ENCODE data around the gene CA10. TPM values are rescaled to one million over a fixed set of nuclear protein-coding genes. Genes with fewer than 3 reads are reported as not detected.

The CA10 gene
- total RNA-seq, 1 donor = not detected

GRCh38 chr17:51683291-51683690 lies 475.2 kb downstream of the CA10 start:
- TF ChIP-seq, protein P1, sequence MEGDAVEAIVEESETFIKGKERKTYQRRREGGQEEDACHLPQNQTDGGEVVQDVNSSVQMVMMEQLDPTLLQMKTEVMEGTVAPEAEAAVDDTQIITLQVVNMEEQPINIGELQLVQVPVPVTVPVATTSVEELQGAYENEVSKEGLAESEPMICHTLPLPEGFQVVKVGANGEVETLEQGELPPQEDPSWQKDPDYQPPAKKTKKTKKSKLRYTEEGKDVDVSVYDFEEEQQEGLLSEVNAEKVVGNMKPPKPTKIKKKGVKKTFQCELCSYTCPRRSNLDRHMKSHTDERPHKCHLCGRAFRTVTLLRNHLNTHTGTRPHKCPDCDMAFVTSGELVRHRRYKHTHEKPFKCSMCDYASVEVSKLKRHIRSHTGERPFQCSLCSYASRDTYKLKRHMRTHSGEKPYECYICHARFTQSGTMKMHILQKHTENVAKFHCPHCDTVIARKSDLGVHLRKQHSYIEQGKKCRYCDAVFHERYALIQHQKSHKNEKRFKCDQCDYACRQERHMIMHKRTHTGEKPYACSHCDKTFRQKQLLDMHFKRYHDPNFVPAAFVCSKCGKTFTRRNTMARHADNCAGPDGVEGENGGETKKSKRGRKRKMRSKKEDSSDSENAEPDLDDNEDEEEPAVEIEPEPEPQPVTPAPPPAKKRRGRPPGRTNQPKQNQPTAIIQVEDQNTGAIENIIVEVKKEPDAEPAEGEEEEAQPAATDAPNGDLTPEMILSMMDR (IDR thresholded peaks at IDR 0.05; ENCODE audit: insufficient read depth, low read depth, low read length) = no peak
- H3K4me3 ChIP-seq (ENCODE audit: low read depth, low read length) = no peak overlapping the region
- no peak for DNase-seq (ENCODE audit: low read depth)

- no peak overlapping the region for H3K4me3 ChIP-seq (ENCODE audit: low read depth, low read length)
- no peak for DNase-seq (ENCODE audit: low read depth)
- TF ChIP-seq, protein P1 (IDR thresholded peaks at IDR 0.05; ENCODE audit: insufficient read depth, low read depth, low read length) = no peak
Measured at GRCh38 chr17:51682115-51682514, 476.4 kb downstream of the CA10 start.

DNA sequence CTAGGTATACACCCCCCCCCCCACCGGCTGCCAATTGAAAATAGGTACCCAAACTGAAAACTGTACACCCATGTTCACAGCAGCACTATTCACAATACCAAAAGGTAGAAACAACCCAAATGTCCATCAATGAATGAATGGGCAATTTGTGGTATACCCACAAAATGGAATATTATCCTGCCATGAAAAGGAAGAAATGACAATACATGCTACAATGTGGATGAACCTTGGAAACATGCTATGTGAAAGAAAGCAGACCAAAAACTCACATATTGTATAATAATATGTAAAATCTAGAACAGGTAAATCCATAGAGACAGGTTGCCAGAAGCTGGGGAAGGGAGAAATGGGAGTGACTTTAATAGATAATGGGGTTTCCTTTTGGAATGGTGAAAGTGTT lies 480.6 kb downstream of the CA10 start:
- DNase-seq (ENCODE audit: low read depth) = no peak
- no peak overlapping the region for H3K4me3 ChIP-seq (ENCODE audit: low read depth, low read length)
- TF ChIP-seq, protein P1 (IDR thresholded peaks at IDR 0.05; ENCODE audit: insufficient read depth, low read depth, low read length) = no peak

DNA sequence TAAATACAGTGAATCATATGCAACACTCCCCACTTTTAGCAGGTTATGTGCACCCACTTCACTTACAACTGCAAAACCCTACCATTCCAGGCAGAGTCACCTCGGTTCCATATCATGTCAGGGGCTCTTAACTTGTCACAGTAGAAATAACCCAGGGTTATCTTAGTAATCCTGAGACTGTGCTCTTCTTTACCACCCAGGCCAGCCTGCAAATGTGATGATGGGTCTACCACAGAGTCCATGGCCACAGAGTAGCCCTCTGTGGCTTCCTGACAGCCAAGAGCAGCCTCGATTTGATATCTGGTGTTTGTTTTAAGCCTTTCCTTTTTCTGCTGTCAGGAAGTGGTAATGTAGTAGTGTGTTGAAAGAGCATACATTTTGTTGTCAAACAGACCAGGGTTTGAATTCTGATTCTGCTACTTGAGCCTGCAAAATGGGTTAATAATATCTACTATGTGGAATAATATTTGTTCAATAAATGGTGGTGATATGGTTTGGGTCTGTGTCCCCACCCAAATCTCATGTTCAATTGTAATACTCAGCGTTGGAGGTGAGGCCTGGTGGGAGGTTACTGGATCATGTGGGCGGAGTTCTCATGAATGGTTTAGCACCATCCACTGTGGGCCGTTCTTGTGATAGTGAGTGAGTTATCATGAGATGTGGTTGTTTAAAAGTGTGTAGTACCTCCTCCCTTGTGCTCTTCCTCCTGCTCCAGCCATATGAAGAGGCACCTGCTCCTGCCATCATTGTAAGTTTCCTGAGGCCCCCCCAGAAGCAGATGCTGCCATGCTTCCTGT lies 481.6 kb downstream of the CA10 start:
- no peak for DNase-seq (ENCODE audit: low read depth)
- TF ChIP-seq, protein P1 (IDR thresholded peaks at IDR 0.05; ENCODE audit: insufficient read depth, low read depth, low read length) = no peak
- H3K4me3 ChIP-seq (ENCODE audit: low read depth, low read length) = no peak overlapping the region

DNA sequence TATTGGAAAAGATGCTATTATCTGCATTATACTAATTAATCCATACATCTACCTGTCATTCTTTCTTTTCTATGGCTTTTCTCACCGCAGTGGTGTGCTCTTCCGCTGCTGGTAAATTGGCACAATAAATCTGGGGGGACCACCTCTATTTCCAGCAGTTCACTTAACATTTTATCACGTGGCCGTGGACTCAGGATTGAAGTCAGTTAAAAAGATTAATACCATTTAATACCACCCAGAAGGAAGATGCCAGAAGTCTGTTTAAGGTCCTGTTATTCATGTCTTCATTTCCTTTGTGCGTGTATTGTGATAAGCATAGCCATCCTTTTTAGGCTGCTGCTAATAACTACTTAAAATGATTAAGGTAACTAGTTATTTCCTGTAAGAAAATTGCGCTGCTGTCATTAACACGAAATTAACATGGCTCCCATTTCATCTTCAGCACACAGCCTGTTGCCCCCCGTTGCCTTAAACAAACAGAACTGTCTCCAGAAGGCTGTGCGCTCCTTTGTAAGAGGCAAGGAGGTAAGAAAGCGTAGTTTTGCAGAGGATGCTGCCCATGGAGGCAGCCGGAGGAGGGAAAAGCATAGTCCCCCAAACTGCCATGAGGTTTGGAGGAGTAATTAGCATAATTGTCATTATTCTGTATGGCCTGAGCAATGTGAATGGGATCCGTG lies 483.8 kb downstream of the CA10 start:
- H3K4me3 ChIP-seq (ENCODE audit: low read depth, low read length) = no peak overlapping the region
- TF ChIP-seq, protein P1 (IDR thresholded peaks at IDR 0.05; ENCODE audit: insufficient read depth, low read depth, low read length) = no peak
- no peak for DNase-seq (ENCODE audit: low read depth)

DNA sequence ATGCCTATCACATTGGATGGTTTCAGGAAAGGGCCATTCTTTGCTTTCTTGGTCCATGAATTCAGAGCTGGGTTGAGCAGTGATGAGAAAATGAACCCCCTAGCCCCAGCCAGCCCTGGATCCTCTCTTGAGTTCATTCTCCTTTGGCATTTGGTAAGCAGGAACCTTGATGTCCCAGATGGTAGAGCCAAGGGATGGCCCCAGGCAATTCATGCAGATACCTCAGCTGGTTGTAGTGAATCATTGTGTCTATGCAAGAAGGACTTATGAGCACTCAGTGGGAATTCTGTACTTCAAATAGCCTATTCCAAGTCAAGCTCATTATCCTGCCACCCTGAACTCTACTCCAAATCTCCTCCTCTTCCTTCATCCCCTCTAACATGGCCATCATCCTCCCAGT lies 485.4 kb downstream of the CA10 start:
- H3K4me3 ChIP-seq (ENCODE audit: low read depth, low read length) = no peak overlapping the region
- TF ChIP-seq, protein P1 (IDR thresholded peaks at IDR 0.05; ENCODE audit: insufficient read depth, low read depth, low read length) = no peak
- no peak for DNase-seq (ENCODE audit: low read depth)
